8988T (cell line): ENCODE measurements around the gene TRIM62.

Experiments used
- DNase-seq: peaks from one replicate; pipeline ENCODE4 v3.0.0; 2011

The TRIM62 gene

GRCh38 chr1:33097137-33097611 lies 84.7 kb downstream of the TRIM62 start:
- no peak for DNase-seq

GRCh38 chr1:33096363-33097005 lies 85.4 kb downstream of the TRIM62 start:
- no peak for DNase-seq
